NCI-H1105 (cell line): ENCODE data around the gene LANCL2.
"Not testable (repeated sequence)": the region's sequence is repeated elsewhere in the genome, so short reads cannot be mapped to it uniquely, and the experiment has no call there.

Experiments used
- DNase-seq: peaks from one replicate; lab custom pipeline; 2025; lab: John Stamatoyannopoulos, UW

The LANCL2 gene

GRCh38 chr7:55472406-55472805 is 107.3 kb downstream of the LANCL2 start:
- DNase-seq, result not testable (repeated sequence)

DNA sequence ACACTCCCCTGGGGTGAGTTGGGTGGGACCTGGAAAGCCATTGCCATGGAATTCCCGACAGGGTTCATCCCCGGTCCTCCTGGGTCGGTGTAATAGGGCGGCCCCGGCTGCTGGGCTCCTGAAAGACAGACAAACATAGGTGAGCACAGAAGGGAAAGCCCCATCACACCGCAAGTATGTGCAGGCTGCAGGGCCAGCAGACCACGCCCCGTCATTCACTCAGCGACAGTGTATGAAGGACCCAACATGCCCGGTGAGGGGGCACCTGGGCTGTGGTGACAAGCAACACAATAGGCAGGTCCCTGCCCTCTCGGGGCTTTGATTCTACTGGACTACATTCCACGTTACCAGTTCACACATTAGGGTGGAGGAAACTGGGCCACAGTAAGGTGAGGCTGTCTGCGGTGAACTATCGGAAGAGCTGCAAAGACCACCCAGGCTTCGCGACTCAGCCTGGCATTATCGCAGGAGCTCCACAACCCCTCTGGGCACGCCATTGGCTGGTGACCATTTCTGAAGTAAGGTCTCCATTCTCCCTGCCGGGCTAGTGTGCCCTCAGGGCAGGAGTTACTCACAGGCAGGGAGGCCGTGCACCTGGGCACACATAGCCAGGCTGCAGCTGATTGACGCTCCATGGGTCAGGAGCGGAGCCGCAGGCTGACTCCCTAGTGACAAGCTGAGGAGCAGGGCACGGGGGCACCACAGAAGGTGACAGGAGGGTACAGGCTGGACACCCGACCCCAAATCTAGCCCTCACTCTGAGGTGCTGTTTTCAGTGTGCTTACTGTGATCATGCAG is 108.0 kb downstream of the LANCL2 start:
- DNase-seq, result no peak

DNA sequence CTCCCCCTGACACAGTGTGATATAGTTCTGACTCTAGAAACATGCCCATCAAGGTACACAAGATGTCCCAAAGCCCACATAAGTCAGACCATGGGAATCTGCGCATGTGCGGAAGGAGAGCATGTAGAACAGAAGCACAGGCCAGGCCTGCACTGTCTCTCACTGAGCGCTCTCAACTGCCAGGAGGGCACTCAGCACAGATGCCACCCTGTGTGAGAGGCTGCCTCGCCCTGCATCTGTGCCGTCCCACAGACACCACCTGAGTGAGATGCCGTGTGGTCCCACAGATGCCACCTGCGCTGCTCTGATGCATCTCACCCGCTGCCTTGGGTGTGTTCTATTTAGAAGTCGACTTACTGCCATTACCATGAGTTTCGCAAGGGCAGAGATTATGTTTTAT is 108.8 kb downstream of the LANCL2 start:
- no peak for DNase-seq

- DNase-seq, result no peak
These were observed 110.1 kb downstream of the LANCL2 start for GRCh38 chr7:55474944-55475854.

DNA sequence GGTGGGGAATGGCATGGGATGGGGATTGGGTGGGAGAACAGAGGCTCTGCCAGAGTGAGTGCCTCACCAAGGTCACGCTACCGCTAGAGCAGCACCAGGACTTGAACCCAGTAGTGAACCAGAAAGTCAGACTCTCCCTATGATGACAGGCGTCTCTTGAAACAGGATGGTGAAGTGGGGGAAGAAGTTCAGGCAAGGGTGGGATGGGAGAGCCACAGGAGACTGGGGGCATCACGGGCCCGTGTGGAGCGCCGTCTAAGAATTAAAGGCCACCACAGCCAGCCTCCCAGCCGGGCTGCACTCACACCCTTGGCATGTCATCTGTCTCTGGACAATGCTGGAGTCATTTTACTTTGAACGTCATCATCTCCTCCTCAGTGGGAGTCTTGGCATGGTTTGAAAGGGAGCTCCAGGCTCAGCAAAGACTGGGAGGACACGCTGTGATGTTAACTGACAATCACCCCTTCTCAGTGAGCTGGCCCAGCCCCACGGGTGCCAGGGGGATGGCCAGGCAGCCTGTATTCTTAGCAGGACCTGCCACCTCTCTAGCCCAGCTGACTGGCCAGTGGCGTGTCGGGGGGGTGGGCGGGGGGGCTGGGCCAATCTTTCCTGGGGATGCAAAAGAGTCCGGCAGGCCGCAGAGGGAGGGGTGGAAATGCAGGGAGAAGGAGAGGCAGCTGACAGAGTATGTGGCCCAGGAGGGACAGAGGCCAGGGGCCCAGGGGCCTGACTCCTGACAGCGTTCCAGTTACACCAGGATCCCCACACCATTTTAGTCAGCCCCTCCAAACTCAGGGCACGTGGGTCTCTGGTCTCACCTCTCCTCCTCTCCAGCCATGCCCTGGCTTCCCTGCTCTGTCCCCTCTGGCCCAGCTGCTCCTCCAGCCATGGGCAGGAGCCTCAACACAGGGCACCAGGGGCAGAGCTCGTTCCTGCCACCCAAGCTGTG is 111.0 kb downstream of the LANCL2 start:
- no peak for DNase-seq

- DNase-seq, result no peak
These were observed 112.0 kb downstream of the LANCL2 start for GRCh38 chr7:55476852-55477780.

DNA sequence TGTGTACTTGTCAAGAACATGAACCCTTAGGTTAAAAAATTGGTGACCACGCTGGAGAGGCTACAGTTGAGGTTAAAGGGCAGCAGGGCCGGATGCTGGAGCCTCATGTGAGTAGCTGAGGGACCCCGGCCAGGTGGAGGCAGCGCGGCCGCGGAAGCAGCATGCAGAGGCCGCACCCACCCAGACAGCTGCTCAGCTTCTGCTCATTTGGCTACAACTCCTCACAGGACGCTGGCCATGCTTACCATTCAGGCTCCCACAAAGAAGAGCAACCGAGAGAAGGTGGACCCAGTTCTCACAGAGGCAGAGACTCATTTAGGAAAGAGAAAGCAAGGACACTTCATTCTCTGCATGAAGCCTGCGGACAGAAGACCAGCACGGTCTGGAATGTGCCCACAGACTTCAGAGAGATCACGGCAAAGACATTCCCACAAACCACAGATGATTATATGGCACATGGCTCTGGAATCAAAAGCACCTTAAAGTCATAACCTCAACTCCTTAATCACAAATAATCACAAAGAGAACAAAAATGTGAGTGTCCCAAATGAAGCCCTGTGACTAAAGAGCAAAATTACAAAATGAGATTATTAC is 112.7 kb downstream of the LANCL2 start:
- no peak for DNase-seq

- DNase-seq, result no peak
These were observed 113.6 kb downstream of the LANCL2 start for GRCh38 chr7:55478700-55479099.

- DNase-seq, result no peak
These were observed 116.0 kb downstream of the LANCL2 start for GRCh38 chr7:55481155-55481554.

DNA sequence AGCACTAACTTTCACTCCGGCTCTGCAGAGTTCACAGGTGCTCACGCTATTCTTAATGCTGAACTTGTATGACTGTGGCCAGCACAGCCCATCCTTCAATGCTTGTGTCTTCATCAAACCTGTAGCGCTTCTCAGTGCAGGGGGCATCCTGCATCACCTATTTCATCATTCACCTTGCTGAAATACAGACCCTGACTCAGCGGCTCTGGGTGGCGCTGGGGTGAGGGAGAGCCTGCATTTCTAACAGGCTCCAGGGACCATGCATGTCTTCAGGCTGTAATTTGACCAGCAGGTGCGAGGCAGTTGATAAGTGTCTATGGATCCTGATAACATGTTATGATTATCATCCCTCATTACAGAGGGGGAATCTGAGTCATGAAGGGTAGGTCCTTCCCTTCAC is 117.9 kb downstream of the LANCL2 start:
- DNase-seq, result no peak
